ENCODE data around the gene UBE2D2.
A peak's percentile ranks its signal among the peaks of the same experiment; 100 is the strongest.

The UBE2D2 gene

GRCh38 chr5:139658928-139659667, 98.0 kb downstream of the UBE2D2 start:
- no peak overlapping the region for H3K4me3 ChIP-seq (ENCODE audit: severe bottlenecking)
- ATAC-seq (ENCODE audit: low read depth) (no peak), DNase-seq (ENCODE audit: low spot score) (no peak)
- TF ChIP-seq CTCF (IDR thresholded peaks at IDR 0.05; ENCODE audit: poor library complexity, severe bottlenecking): no peak
- H3K9me3 ChIP-seq (ENCODE audit: severe bottlenecking): no peaks in the 10 kb centered on the region
- H3K27me3 ChIP-seq (ENCODE audit: insufficient read depth, poor library complexity, severe bottlenecking): no peaks in the 10 kb centered on the region
- no peaks in the 10 kb centered on the region for H3K36me3 ChIP-seq (ENCODE audit: low read depth)
- peaks cover 19% of the 10 kb centered on the region for H3K4me1 ChIP-seq (ENCODE audit: insufficient read depth, poor library complexity, severe bottlenecking)
- H3K27ac ChIP-seq (ENCODE audit: poor library complexity, severe bottlenecking): peak overlapping the region; percentile 74

- ATAC-seq (ENCODE audit: low read depth): no peak
- H3K27me3 ChIP-seq (ENCODE audit: insufficient read depth, poor library complexity, severe bottlenecking): no peaks in the 10 kb centered on the region
- H3K4me3 ChIP-seq (ENCODE audit: severe bottlenecking): no peak overlapping the region
- DNase-seq (ENCODE audit: low spot score): no peak
- H3K9me3 ChIP-seq (ENCODE audit: severe bottlenecking): no peaks in the 10 kb centered on the region
- H3K27ac ChIP-seq (ENCODE audit: poor library complexity, severe bottlenecking): peak overlapping the region; percentile 74
- peaks cover 19% of the 10 kb centered on the region for H3K4me1 ChIP-seq (ENCODE audit: insufficient read depth, poor library complexity, severe bottlenecking)
- TF ChIP-seq CTCF (IDR thresholded peaks at IDR 0.05; ENCODE audit: poor library complexity, severe bottlenecking): no peak
- no peaks in the 10 kb centered on the region for H3K36me3 ChIP-seq (ENCODE audit: low read depth)
Observed at GRCh38 chr5:139659695-139660101, 98.6 kb downstream of the UBE2D2 start.

GRCh38 chr5:139660105-139660922, 99.2 kb downstream of the UBE2D2 start:
- H3K36me3 ChIP-seq (ENCODE audit: low read depth): no peaks in the 10 kb centered on the region
- ATAC-seq (ENCODE audit: low read depth) (peak; percentile 65), DNase-seq (ENCODE audit: low spot score) (no peak)
- no peak for TF ChIP-seq CTCF (IDR thresholded peaks at IDR 0.05; ENCODE audit: poor library complexity, severe bottlenecking)
- no peak overlapping the region for H3K4me3 ChIP-seq (ENCODE audit: severe bottlenecking)
- H3K4me1 ChIP-seq (ENCODE audit: insufficient read depth, poor library complexity, severe bottlenecking): peaks cover 19% of the 10 kb centered on the region
- no peaks in the 10 kb centered on the region for H3K9me3 ChIP-seq (ENCODE audit: severe bottlenecking)
- no peaks in the 10 kb centered on the region for H3K27me3 ChIP-seq (ENCODE audit: insufficient read depth, poor library complexity, severe bottlenecking)
- peak overlapping the region; percentile 74 for H3K27ac ChIP-seq (ENCODE audit: poor library complexity, severe bottlenecking)

GRCh38 chr5:139660923-139661814, 100.0 kb downstream of the UBE2D2 start:
- H3K27ac ChIP-seq (ENCODE audit: poor library complexity, severe bottlenecking): peak overlapping the region; percentile 74
- H3K4me3 ChIP-seq (ENCODE audit: severe bottlenecking): peak overlapping the region; percentile 9
- no peak for TF ChIP-seq CTCF (IDR thresholded peaks at IDR 0.05; ENCODE audit: poor library complexity, severe bottlenecking)
- peaks cover 19% of the 10 kb centered on the region for H3K4me1 ChIP-seq (ENCODE audit: insufficient read depth, poor library complexity, severe bottlenecking)
- ATAC-seq (ENCODE audit: low read depth) (peak; percentile 95), DNase-seq (ENCODE audit: low spot score) (peak; percentile 96)
- no peaks in the 10 kb centered on the region for H3K27me3 ChIP-seq (ENCODE audit: insufficient read depth, poor library complexity, severe bottlenecking)
- no peaks in the 10 kb centered on the region for H3K36me3 ChIP-seq (ENCODE audit: low read depth)
- H3K9me3 ChIP-seq (ENCODE audit: severe bottlenecking): no peaks in the 10 kb centered on the region

All from RWPE2 (cell line).